ENCODE results near the gene DLG2. TPM values are rescaled to one million over a fixed set of nuclear protein-coding genes. Genes with fewer than 3 reads are reported as not detected.
"Not testable (repeated sequence)": the region's sequence is repeated elsewhere in the genome, so short reads cannot be mapped to it uniquely, and the experiment has no call there.

Gene DLG2
- polyA plus RNA-seq, 4 donors: 12.8 to 14.2 (median 13.7) TPM

GRCh38 chr11:84866922-84867321 lies 760.2 kb downstream of the DLG2 start:
- DNase-seq (ENCODE audit: low read depth in 4 of 4, low spot score in 3 of 4): no peak

GRCh38 chr11:84865791-84866535 lies 761.2 kb downstream of the DLG2 start:
- DNase-seq (ENCODE audit: low read depth in 4 of 4, low spot score in 3 of 4): no peak

DNA sequence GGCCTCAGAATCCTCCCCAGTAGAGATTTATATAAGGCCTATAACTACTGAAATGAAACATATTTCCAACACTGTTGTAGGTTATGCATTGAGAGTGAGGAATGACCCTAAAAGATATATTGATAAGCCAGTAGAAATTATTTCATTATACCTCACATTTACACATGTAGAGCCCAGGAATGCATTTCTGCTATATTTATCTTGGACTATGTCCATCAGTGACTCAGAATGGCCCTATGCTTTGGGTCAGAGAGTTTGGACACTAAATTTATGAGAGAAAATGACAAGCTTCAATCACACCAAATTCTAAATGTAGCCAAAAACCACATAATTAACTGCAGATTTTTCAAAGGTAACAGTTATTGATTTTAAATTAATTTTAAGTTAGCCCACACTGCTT lies 761.9 kb downstream of the DLG2 start:
- no peak for DNase-seq (ENCODE audit: low read depth in 4 of 4, low spot score in 3 of 4)

GRCh38 chr11:84857746-84858145 lies 769.4 kb downstream of the DLG2 start:
- no peak for DNase-seq (ENCODE audit: low read depth in 4 of 4, low spot score in 3 of 4)

- DNase-seq (ENCODE audit: low read depth in 4 of 4, low spot score in 3 of 4): no peak
Observed at GRCh38 chr11:84855508-84856245, 771.5 kb downstream of the DLG2 start.

DNA sequence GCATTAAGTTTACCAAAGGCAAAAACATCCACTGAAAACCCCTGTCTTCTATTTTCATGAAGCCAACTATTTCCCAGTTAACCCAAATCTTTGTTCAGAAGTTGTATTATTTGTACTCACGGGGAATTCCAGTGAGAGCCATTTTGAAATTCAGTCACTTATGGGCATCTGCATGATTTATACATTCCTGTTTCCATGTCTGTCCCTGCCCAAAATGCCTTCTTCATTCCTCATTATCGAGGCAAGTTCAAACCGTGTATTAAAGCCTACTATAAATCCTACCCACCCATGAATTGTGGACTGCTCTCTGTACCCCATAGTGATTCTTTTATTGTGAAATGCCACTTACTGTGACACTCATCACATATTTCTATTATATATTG lies 772.7 kb downstream of the DLG2 start:
- no peak for DNase-seq (ENCODE audit: low read depth in 4 of 4, low spot score in 3 of 4)

DNA sequence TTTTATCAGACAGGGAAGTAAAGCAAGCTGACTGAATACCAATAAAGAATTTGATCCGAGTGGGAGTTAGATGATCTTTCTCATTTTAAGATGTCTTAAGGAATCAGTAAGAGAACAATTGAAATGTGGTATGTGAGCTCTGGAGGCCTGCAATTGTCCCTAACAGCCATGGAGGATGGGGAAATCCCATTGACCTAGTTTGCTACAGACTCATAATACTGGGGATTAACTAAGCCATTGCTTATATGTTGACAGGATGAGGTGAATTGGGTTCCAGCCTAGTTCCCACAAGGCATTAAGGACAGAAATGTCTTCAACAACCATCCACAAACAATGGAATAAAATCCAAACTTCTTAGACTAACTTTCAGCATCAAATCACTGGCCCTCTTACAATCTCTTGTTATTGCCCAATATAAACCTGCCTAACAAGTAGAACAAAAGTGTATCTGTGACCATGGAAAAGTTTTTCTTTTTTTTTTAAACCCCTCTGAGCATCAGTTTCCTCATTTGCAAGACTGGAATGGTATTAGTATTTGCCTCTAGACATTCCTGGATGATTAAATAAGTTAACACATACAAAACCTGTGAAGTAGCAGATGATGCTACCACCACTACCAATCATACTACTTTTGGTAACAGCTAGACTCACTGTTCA lies 773.2 kb downstream of the DLG2 start:
- DNase-seq (ENCODE audit: low read depth in 4 of 4, low spot score in 3 of 4): no peak

DNA sequence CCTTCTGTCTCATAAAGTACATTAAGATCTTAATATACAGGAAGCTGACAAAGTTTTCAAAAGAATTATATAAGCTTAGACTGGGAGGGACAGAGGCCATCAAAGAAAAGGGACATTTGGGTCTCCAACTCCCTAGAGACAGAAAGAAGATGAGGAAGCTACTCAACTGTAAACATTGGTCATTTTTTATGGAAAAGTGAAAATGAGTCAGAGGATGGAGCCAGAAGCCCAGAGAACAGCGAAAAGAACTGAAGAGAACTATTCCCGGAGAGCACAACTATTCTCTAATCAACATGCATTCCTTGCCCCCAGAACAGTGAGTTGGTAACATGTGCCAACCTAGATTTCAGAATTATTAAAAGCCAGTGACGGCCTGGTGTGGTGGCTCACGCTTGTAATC lies 779.3 kb downstream of the DLG2 start:
- DNase-seq (ENCODE audit: low read depth in 4 of 4, low spot score in 3 of 4): no peak

- DNase-seq (ENCODE audit: low read depth in 4 of 4, low spot score in 3 of 4): not testable (repeated sequence)
Observed at GRCh38 chr11:84840201-84840600, 786.9 kb downstream of the DLG2 start.

DNA sequence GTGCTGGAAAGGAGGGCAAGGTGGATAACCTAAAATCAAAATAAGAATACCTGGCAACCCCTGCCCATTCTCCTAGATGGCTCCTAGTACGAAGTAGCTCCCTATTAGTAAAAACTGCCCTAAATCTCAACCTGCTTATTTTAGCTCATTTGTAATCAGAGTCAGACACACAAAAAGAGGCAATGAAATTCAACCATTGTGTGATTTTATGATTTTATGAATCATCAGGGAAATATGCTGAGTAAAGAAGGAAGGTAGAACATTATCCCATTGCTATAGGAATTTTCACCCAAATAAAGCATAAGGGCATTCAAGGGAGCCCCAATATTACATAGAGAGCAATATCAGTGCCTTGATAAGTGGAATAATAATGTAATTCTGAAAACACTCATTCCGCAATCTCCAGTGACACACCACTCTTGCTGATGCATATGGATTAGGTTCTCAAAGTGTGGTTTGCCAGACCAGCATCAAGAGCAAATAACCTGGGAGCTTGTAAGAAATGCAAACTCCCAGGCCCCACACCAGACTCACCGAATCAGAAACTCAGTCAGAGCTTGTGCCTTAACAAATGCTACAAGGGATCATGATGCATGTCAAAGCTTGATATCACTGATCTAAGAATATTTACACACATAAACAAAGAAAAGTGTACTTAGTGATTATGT lies 789.6 kb downstream of the DLG2 start:
- no peak for DNase-seq (ENCODE audit: low read depth in 4 of 4, low spot score in 3 of 4)

- no peak for DNase-seq (ENCODE audit: low read depth in 4 of 4, low spot score in 3 of 4)
Observed at GRCh38 chr11:84836371-84836770, 790.8 kb downstream of the DLG2 start.

- DNase-seq (ENCODE audit: low read depth in 4 of 4, low spot score in 3 of 4): no peak
Observed at GRCh38 chr11:84833488-84834088, 793.6 kb downstream of the DLG2 start.

DNA sequence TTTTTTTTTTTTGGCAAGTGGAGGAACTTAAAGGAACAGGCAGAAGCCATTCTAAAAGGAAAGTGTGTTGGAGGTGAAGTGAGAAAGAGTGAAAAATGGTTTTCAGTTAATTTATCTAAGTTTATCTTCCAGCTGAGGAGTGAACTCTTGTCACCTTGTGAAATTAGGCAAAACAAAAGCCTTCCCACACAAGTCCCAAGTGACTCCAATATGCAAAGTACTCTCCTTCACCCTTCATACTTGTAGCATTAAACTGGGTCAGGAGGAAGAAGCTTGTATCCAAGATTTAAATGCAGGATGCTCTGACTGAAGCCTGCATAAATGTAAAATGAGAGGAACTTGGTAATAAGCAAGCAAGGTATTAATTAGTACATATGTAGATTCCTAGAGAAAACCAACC lies 796.8 kb downstream of the DLG2 start:
- no peak for DNase-seq (ENCODE audit: low read depth in 4 of 4, low spot score in 3 of 4)

- DNase-seq (ENCODE audit: low read depth in 4 of 4, low spot score in 3 of 4): no peak
Observed at GRCh38 chr11:84829162-84829561, 798.0 kb downstream of the DLG2 start.

- DNase-seq (ENCODE audit: low read depth in 4 of 4, low spot score in 3 of 4): no peak
Observed at GRCh38 chr11:84828616-84829015, 798.5 kb downstream of the DLG2 start.

- DNase-seq (ENCODE audit: low read depth in 4 of 4, low spot score in 3 of 4): peak in 1 of 4 donors; percentile 30
Observed at GRCh38 chr11:84825106-84825660, 802.0 kb downstream of the DLG2 start.

- no peak for DNase-seq (ENCODE audit: low read depth in 4 of 4, low spot score in 3 of 4)
Observed at GRCh38 chr11:84824624-84825023, 802.5 kb downstream of the DLG2 start.

- DNase-seq (ENCODE audit: low read depth in 4 of 4, low spot score in 3 of 4): no peak
Observed at GRCh38 chr11:84819537-84819936, 807.6 kb downstream of the DLG2 start.

- DNase-seq (ENCODE audit: low read depth in 4 of 4, low spot score in 3 of 4): no peak
Observed at GRCh38 chr11:84819128-84819527, 808.0 kb downstream of the DLG2 start.

- no peak for DNase-seq (ENCODE audit: low read depth in 4 of 4, low spot score in 3 of 4)
Observed at GRCh38 chr11:84817998-84818397, 809.1 kb downstream of the DLG2 start.

All from right renal pelvis (tissue), 4 donors.